Measurements from ENCODE around the gene DCAF11.

Gene DCAF11

DNA sequence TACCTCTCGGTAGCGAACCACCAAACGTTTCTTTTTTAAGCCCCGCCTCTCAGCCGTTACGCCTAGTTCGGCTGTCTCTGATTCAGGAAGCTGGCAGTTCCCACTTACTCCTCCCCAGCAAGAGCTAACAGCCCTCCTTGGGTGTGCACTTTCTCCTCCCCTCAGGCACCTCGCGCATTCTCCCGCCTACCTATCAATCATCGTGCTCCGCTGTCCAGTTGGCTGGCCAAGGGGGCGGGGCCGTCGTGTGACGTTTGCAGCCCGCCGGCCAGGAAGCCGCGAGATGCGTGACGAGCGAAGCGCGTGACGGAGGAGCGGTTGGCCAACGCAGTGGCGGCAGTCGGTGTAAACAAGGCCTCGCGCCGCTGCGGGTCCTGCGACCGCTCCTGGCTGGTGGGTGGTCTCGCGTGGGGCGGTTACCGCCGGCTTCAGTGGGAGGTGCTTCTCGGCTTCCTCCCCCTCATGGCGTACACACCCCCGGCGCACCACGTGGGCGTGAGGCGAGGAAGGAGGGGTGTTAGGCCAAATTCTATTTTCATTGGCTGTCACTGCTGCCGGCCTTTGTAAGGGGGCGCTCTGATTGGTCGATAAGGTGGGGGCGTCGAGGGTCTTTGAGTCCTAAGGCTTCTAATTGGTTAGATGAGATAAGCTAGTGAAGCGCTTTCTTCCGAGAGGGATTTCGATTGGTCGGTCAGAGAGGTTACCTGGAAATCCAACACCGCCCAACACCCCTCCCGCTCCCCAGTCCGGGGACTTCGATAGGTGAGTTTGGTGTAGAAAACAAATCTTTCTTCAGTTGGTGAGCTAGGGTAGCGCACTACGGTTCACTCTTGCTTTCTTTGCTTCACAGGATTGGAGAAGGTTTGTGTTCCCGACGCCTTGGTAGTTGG lies at the start of gene DCAF11, which contains the start of gene NRL:
TSS of gene DCAF11 (plus strand) at position 246 of the 890 bp plus-strand sequence. CDS start 818 bp downstream, outside the sequence.
TSS of gene NRL (minus strand) at position 418 of the 890 bp plus-strand sequence. CDS start 32,101 bp downstream, outside the sequence.
- FAIRE-seq (peak; percentile 90), DNase-seq (ENCODE audit: low spot score) (peak; percentile 98)

DNA sequence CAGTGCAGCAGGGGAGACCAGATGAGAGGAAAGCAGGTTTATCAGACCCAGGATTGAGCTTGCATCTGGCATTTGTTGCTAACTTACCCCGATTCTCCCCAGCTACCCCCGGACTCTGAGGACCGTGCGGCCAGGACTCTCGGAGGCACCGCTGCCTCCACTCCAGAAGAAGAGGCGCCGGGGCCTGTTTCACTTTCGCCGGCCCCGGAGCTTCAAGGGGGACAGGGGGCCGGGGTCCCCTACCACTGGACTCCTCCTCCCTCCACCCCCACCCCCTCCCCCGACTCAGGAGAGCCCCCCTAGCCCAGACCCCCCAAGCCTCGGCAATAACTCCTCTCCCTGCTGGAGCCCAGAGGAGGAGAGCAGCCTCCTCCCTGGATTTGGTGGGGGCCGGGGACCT lies 49.7 kb upstream of the DCAF11 start:
- no peak for DNase-seq (ENCODE audit: low spot score)
- FAIRE-seq, result no peak

DNA sequence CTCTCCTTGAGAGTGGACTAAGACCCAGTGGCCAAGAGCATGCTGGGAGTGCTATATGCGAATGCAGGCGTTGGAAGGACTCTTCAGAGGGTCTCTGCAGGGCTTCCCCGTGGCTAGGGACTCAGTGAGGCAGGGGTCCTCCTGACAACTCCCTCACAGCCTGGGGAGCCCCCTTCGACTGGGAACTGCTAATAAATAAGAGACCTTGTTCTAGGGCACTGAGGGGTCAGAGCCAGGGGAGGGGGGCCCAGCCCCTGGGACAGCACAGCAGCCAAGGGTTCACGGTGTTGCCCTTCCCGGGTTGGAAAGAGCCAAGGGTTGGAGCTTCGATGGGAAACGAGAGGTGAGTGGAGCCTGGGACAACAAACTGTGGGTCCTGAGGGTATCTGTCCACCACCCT lies 49.2 kb upstream of the DCAF11 start:
- no peak for FAIRE-seq

DNA sequence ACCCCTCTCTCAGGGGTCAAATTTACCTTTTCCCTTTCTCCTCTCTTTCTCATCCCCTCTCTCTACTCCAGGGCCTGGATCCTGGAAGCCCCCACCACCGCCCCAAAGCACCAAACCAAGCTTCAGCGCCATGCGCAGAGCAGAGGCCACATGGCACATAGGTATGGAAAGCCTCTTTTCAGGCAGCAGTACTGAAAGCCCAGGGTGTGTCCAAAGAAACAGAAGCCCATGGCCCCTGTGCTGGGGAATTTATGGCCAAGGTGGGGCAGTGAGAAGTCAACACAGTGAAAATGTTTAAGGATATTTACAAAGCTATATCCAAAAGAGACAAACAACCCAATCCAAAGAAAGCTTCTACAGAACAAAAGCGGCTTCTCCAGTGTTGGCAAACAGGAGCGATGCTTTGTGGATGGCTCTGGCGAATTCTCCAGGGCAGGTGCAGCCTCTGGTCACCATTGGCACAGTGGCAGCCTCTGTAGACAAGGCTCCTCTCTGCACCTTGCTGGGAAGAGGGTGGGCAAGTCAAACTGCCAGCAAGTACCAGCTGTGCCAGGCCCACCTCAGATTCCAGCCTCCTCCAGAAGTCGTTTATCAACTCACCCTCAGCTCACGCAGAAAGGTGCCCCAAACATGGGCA lies 48.0 kb upstream of the DCAF11 start:
- FAIRE-seq (no peak), DNase-seq (ENCODE audit: low spot score) (no peak)

More for the DNA sequence above, 49.2 kb upstream of the DCAF11 start:
- DNase-seq (ENCODE audit: low spot score), result no peak

DNA sequence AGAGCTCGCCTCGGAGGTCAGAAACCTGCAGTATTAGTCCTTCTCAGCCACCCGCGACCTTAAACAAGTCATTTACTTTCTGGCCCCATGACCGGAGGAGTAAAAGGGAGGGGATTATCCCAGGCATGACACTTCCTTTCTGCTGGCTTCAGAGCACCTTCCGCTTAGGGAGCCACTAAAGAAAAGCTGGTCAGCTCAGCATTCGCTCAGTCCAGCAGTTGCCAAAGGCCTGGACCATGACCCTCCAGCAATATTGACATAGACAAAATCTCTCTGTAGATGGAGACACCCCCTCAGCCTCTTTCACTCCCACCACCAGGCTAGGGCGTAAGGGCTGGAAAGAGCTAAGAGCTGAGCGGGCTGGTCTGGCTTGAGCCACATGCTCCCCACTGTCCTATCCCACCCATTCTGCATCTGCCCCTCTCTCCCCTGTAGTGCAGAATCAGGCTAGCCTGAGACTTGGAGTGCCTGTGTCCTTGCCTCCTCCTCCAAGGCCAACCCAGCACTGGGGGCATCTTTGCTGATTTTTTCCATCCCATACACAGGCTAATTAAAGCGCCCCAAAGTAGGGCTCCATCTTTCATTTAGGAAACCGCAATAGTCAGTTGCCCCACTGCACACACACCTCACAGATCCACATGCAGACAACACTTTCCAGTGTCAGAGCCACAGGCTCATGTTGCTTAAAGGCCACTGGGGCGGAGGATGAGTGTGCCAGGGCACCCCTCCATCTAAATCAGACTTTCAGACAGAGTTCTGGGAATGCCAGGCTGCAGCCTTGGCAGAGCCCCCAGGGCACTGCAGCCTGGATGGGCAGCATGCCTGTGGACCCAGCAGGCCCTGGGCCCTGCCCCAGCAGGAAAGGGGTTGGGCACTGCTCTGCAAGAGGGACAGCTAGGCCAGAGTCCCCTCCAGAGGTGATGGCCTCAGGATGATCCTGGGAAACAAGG lies 47.2 kb upstream of the DCAF11 start:
- DNase-seq (ENCODE audit: low spot score) (no peak), FAIRE-seq (no peak)

DNA sequence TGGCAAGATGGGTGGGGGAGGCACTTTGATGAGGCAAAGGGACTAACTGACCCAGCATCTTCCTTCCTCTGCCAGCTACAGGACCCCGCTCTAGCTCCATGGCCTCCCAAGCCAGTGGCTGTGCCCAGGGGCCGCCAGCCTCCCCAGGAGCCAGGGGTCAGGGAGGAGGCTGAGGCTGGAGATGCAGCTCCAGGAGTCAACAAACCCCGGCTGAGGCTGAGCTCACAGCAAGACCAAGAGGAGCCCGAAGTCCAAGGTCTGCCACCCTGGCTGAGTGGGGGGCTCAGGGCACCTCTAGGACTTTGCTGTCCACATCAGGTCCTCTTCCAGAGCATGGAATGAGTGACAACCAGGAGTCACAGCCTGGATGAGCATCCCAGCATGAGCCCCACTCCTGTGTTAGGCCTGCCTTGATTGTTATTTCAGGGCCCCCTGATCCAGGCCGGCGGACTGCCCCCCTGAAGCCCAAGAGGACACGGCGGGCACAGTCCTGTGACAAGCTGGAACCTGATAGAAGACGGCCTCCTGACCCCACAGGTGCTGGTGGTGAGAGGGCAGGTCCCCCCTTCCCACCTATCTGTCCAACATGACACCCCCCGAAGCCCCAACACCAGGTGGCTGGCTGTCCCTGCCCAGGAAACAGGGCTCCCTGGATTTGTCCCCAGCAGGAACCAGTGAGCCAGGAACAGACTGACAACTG lies 45.7 kb upstream of the DCAF11 start:
- DNase-seq (ENCODE audit: low spot score) (no peak), FAIRE-seq (no peak)

DNA sequence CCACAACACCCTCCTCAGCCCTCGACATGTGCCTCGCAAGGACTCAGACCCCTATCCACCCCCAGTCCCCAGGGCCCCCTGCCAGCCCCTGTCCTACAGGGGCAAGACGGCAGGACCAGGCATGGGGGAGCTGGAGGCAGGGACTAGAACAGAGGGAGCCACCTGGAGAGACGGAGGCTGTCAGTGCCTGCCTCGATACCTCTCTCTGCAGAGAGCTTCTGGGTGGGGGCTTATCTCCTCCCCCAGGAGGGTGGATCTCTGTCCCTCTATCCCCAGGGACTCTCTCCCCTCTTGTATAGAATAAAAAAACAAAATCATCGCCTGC lies 45.2 kb upstream of the DCAF11 start:
- DNase-seq (ENCODE audit: low spot score), result no peak
- no peak for FAIRE-seq

DNA sequence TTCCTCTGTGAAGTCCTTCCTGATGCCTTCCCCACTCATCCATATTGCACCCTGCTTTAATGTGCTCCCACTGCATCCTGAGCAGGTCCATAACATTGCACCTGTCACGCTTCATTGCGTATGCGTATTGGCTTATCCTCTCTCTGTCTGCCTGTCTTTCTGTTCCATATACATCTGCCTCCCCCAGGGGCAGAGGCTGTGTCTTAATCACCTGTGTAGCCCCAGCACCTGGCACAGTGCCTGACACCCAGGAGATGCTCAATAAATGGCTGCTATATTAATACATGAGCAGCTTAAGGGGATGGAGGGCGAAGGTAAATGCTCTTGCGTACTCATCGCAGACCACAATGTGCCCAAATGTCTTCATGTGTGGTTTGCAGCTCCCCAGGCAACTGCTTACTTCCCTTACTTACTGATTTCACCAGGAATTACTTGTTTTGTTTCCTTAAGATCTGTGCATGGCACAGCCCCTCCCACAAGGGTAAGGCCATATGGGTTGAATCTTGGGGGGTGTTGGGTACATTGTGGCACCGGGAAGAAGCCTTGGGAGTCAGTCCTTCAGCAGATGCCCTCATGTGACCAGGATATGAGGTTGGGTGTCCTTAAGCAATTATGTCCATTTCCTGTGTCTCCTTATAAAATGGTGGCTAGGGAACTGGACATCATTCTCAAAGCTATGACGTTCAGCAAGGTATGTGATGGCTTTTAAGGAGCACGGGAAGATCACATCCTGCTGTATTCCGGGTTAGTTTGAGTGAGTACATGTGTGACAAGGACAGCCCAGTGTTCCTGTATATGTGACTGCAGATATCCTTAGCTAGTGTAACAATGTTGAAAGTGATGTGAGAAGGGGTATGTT lies 44.1 kb upstream of the DCAF11 start:
- no peak for DNase-seq (ENCODE audit: low spot score)
- no peak for FAIRE-seq

DNA sequence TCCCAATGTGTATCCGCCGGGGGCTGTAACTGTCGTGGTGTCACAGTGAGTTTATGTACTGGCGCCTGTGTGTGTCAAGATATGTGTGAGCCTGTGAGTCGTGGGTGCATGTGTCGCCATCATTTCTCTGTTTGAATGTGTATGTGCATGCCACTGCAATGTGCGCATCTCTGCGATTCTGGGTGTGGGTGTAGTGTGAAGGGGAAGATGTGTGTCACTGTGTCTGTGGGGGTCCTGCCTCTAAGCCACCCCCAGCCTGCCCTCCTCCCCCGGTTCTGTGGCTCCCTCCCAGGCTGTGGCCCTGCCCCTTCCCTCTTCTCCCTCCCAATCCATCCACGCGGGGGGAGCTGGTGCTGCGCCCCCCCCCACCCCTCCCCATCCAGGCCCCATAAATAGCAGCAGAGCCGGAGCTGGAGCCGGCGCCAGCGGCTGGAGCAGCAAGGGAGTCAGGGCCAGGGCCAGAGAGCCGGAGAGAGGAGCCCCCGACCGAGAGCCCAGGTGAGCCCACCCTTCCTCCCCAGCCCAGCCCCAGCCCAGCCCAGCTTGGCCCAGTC lies 43.4 kb upstream of the DCAF11 start, which contains the start of gene CPNE6:
TSS of gene CPNE6 (plus strand) at position 419 of the 554 bp plus-strand sequence. CDS start 1,375 bp downstream, outside the sequence.
- DNase-seq (ENCODE audit: low spot score), result no peak
- FAIRE-seq, result no peak

DNA sequence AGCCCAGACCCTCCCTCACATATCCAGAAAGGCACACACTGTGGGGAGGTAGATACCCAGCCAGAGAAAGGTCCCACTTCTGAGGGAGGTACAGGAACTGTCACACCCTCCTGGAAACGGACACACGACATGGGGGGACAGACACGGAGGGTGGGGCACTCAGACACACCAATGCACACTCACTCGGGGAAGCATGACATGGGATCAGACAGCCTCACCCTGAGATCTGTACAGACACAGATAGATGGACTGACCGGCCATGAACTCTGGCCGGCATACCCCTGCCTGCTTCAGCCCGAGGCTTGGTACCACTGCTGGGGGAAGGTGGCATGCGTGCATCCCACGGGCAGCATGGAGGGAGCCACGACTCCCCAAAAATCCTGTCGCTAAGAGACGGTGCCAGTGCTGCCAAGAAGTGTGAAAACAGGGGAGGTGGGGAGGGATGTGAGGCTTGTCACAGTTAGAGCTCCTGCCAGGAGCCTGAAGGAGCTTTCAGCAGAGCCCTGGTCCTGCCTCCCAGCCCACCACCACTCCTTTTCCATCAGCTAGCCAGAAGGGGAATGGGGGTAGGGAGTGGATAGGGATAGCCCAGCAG lies 42.6 kb upstream of the DCAF11 start:
- FAIRE-seq (no peak), DNase-seq (ENCODE audit: low spot score) (no peak)

DNA sequence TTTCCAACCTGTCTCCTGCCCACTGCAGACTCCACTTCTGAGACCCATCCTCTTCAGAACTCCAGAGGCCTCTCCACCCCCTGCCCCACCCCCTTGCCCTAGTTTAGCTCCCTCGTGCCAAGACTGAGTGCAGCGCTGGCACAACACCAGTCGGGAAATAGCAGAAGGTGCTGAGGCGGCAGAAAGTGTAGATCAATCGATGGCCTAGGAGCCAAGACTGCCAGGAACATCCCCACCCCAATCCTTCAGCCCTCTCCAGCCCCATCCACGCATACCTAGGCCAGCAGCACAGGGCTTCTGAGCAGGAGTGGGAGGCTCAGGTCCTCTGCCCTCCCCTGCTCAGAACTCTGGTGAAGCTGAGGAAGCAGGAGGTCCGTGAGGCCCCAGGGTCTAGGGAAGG lies 42.1 kb upstream of the DCAF11 start:
- no peak for FAIRE-seq
- no peak for DNase-seq (ENCODE audit: low spot score)

DNA sequence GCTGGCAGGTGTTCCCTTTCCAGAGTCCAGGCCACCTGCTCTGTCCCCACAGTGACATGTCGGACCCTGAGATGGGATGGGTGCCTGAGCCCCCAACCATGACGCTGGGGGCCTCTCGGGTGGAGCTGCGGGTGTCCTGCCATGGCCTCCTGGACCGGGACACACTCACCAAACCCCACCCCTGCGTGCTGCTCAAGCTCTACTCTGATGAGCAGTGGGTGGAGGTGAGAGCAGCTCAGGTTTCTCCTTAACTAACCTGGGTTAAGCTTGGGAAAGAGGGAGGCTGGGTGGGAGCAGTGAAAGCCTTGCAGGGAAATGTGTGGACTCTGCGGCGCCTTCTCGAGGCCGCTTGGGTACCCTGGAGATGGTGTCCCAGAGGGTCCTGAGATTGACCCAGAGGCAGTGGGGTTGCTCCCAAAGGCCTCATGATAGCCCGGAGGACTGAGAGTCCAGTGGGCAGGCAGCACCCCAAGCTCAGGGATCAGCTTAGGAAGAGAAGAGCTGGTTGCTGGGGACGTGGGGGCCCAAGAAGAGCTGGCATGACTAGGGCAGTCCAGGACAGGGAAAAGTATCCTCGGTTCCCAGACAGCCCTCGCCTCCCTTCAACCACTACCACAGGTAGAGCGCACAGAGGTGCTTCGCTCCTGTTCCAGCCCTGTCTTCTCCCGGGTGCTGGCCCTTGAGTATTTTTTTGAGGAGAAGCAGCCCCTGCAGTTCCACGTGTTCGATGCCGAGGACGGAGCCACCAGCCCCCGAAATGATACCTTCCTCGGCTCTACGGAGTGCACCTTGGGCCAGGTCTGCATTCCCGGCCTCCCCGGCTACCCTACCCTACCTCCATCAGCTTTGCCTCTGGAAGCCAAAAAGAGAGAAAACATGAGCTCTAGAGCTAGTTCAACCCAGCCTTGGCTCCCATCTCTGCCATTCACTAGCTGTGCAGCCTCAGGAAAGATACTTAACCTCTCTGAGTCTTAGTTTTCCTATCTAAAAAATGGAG lies 41.4 kb upstream of the DCAF11 start:
- DNase-seq (ENCODE audit: low spot score), result no peak
- no peak for FAIRE-seq

DNA sequence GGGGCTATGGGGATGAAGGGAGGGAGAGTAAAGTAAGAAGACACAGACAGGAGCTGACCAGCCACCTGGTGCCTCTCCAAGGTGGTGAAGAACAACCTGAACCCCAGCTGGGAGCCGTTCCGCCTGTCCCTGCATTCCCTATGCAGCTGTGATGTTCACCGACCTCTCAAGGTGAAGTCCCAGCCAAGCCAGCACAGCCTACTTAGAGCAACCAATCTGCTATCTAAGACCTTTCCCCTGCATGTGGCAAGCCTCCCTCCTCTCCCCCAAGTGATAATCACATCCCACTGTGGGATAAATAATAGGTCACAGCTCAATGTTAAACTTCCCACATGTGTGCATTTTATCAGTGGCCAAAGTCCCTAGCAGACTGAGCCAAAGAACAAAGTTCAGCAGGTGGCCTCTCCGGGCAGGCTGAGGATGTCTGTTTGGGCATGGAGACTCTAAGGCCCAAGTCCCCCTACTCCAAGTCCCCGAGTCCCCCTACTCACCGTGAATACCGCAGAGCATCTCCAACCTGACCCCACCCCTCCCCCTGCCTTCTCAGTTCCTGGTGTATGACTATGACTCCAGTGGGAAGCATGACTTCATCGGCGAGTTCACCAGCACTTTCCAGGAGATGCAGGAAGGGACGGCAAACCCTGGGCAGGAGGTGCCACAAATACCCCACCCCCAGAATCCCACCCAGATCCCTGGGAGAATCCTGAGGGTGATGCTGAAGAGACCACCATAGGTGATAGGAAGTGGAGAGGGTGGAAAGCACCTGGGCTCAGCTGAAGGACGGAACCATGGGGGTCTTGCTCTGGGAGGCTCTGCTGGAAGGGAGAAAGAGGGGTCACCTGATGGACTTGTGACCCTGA lies 39.7 kb upstream of the DCAF11 start:
- DNase-seq (ENCODE audit: low spot score) (no peak), FAIRE-seq (no peak)

DNA sequence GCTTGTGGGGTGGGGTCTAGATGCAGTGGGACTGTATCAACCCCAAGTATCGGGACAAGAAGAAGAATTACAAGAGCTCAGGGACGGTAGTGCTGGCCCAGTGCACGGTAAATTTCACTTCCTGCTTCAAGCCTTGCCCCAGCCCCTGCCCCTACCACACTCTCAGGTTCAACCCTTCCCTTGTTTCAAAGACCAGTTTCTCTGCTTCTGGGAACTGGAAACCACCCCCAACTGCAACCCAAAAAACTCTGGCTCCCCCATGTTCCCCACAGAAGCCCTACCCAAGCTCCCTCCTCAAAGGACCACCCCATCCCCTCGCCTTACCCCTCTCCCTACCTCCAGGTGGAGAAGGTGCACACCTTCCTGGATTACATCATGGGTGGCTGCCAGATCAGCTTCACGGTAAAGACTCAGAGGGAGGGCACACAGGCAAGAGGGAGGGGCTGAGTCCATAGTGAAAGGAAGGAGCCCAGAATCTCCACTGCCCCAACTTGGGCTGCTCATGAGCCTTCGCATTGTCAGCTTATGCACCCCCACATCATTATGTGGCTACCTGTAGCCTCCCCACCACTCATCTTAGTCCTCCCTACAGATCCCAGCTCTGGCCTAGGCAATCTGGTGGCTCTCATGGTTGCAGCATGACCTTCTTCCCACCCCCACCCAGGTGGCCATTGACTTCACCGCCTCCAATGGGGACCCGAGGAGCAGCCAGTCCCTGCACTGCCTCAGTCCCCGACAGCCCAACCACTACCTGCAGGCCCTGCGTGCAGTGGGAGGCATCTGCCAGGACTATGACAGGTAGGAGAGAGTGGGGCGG lies 38.9 kb upstream of the DCAF11 start:
- DNase-seq (ENCODE audit: low spot score), result no peak
- no peak for FAIRE-seq

DNA sequence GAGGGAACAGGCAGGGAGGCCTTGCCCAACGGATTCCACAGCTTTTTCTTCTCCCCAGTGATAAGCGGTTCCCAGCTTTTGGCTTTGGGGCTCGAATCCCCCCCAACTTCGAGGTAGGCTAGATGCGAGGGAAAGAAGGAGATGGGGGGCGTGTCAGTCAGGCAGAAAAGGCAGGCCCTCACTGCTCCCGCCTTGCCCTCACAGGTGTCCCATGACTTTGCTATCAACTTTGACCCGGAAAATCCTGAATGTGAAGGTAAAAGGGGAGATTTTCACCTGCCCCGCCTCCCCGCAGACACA lies 38.3 kb upstream of the DCAF11 start:
- FAIRE-seq (no peak), DNase-seq (ENCODE audit: low spot score) (no peak)

DNA sequence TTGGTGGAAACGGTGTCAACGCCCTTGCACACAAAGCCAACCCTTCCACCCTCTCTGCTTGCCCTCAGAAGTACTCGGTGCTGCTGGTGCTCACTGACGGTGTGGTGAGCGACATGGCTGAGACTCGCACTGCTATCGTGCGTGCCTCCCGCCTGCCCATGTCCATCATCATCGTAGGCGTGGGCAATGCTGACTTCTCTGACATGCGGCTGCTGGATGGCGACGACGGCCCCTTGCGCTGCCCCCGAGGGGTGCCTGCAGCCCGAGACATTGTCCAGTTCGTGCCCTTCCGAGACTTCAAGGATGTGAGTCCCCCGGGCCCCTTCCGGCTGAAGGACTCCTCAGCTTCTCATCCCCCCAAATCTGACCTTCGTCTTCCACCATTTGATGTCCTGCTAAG lies 37.5 kb upstream of the DCAF11 start:
- DNase-seq (ENCODE audit: low spot score), result no peak
- no peak for FAIRE-seq

Measured in urothelium cell line (cell line).